DMS53 treated with DMSO at 0.1 percent for 48 hours (cell line): ENCODE results near the gene CDH11.

Source experiments
- DNase-seq: peaks from one replicate; lab custom pipeline; 2025; ENCODE audit not compliant: unreplicated experiment; lab: John Stamatoyannopoulos, UW

CDH11 gene

GRCh38 chr16:65070831-65071432, 50.9 kb downstream of the CDH11 start:
- no peak for DNase-seq

DNA sequence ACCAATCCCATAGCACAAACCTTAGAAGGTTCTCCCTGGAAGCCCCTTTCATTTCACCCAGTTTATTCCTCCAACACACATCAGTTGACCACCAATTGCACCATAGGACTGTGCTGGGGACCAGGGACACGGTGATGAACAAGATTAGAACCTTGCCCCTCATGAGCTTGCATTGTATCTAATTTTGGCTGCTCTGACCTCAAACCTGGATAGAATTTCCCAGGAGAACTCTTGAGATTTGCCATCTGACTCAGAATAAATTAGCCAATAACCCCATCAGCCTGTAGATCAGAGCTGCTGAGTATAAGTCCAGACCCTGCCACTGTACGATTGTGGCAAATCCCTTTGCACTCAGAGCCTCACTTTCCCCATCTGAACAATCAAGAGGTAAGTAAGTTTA, 52.1 kb downstream of the CDH11 start:
- no peak for DNase-seq

DNA sequence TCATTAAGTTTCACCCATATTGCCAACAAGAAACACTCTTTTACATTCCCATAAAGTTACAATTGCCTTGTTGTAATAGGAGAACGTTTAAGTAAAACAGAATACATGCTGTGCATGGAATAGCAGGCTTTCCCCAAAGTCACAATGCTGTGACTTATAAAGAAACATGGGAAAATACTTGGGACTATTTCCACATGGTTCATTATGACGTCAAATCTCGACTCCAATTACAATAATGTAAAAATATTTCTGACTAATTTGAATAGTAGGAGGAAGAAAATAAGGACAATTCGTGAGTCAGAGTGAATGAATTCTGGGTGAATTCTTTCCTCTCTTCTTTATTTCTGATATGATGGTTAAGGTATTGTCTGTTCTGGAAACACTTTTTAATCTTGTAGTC, 52.8 kb downstream of the CDH11 start:
- DNase-seq = no peak

DNA sequence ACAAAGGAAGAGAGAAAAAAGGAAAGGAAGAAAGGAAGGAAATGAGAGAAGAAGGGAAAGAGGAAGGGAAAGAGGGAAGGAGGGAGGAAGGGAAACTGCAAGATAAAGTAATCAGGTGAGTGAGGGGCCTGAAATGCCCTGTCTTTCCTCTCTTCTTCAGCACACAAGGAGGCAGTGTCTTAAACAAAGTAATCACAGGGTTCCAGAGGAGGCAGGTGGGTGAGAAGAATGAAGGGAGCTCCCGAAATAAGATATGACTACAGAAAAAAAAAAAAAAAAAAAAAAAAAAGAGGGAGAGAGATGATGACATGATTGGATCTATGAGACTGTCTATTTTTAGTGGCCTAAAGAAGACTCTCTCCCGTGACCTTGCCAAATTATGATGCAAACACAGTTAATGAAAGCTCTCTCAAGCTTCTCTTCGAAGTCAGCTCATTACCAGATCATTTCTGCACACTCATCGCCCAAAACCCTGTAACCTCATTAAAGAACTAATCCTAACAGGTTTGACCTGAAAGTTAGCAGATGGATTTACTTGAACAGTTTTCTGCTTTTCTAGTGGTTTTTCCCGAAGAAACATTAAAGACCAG, 53.6 kb downstream of the CDH11 start:
- DNase-seq = no peak

- DNase-seq = no peak
Observed at GRCh38 chr16:65066651-65067050, 55.2 kb downstream of the CDH11 start.

GRCh38 chr16:65065031-65065430, 56.8 kb downstream of the CDH11 start:
- DNase-seq = no peak

- no peak for DNase-seq
Observed at GRCh38 chr16:65064131-65064530, 57.7 kb downstream of the CDH11 start.

DNA sequence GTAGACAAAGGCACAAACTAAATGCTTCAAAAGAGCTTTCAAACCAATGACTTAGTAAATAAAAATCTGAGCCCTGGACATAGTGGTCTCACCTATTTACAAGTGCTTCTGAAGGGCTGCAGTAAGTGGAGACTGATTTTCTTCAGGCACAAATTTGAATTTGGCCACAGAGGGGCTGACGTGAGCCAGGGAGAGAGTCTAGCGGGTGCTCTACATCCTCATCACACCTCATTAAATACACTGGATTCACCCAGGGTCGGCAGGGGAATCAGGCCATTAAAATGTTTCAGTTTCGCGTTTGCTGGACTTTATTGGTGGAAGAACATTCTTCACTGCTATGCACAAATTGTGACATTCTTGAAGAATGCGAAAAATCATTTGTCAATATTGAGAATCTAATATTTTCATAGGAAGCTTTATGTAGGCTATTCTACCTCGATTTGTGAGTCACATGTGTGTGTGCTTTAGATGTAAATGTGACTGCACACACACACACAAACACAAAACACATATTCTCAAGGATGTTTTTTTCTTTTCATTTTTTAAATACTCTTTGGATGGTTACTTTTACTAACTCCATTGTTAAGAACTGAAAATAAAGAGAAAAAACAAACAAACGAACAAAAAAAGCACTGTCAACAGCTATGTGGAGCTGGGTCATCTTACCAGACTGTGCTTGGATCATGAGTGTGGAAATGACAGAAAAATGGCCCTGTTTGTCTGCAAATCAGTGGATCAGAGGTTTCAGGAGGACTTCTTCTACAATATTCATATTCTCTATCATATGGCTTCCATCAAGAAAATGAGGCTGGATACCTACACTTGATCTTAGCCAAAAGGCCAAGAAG, 58.9 kb downstream of the CDH11 start:
- DNase-seq = no peak

GRCh38 chr16:65061935-65062518, 59.8 kb downstream of the CDH11 start:
- no peak for DNase-seq

DNA sequence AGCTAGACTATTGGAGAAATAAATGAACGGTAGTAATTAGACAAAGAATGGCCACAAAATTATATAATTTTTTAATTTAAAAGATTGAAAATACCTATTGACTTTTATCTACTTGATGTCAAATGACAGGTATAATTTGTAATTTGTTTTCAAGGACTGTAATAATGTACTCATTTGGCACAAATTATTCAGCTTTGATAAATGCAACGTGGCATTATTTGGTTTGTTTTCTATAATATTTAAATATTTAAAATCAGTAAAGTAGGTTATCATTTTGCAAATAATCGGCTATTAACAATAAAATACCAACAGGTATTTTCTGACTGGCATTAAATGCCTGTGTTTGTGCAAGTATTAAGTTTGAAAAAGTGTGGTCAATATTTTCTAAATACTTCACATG, 60.6 kb downstream of the CDH11 start:
- DNase-seq = no peak

GRCh38 chr16:65059406-65059980, 62.4 kb downstream of the CDH11 start:
- no peak for DNase-seq

DNA sequence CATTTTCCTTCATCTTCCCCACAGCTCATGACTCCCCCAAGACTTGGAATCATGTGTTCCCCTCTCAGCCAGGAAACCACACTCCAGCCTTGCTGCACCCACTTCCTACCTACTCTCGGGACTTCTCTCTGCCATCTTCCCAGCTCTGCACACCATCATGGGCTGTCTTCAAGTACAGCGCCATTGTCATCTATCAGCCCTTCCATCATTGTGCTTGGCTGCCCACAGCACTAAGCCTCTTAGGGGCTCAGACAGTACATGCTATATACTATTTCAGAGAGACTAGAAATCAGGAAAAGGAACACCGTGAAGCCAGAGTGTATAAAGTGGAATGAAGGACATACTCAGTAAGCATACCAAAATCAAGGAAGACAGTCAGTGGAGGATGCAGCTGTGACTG, 64.7 kb downstream of the CDH11 start:
- no peak for DNase-seq

DNA sequence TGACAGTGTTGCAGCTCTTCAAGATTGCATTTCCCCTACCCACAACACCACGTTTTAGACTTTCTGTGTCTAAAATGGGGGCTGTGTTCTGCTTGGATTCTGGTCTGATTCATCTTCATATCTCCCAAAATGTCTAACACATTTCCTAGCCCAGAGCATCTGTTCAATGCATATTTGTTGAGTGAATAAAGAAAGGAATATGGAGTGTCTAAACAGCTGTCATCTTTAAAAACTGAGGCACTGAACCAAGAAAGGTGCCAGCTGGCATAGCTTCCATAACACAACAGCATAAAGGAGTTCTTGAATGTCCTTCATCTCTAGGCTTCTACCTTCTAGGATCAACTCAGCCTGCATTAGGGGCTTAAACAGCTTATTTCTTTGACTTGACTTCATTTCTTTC, 67.4 kb downstream of the CDH11 start:
- DNase-seq = no peak

DNA sequence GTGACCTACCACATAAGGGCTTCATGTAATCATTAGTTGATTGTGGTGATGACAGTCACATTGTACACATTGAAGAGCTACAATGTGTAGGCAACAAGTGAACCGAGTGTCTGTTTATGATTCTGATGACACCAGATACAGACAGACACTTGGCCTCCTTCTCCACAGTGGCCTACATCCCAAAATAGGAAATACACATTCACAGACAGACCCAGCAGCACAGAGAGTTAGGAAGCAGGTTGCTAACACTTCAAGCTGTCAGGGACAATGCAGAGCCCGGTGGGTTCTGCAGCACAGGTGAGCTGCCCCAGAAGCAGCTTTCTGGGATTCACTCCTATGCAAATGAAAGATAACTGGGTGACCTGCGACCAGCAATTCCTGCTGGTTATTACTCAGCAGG, 72.2 kb downstream of the CDH11 start:
- no peak for DNase-seq

- no peak for DNase-seq
Observed at GRCh38 chr16:65045961-65046360, 75.9 kb downstream of the CDH11 start.

GRCh38 chr16:65044873-65045272, 77.0 kb downstream of the CDH11 start:
- DNase-seq = no peak

DNA sequence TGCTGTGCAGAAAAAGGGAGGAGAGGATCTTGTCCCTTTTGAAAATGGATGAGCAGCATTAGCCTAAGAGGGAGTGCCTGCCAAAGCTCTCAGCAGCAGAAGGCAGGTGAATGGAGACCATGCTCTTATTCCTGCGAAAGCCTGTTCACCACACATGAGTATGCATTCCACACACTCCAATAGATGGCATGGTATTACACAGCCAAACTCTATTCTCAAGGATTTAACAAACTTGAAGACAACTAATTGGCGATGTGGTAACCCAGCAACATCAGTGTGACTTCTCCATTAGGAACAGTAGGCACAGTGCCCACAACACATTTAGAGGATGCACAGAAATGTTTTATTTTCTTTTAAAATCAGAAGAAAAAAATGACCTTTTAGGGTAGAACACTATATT, 77.8 kb downstream of the CDH11 start:
- no peak for DNase-seq

GRCh38 chr16:65042438-65043365, 79.2 kb downstream of the CDH11 start:
- no peak for DNase-seq

- DNase-seq = no peak
Observed at GRCh38 chr16:65041667-65042066, 80.2 kb downstream of the CDH11 start.

DNA sequence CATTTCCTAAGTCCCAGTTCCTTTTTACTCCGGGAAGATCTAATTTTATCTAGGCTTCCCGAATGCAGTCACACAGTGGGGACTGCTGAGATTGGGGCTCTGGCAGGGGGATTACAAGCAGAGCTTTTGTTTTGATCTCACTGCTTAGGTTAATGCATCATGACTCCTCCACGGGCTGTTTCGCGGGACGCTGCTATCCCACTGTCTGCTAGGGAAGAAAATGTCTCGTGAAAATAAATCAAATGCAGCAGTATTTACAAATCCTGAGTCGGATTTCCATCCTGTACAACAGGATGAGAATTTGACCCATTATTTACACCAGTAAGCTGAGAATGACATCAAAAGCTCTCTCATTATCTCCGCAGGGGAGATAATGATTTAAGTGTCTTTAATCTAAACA, 83.8 kb downstream of the CDH11 start:
- no peak for DNase-seq

- DNase-seq = no peak
Observed at GRCh38 chr16:65037556-65037955, 84.3 kb downstream of the CDH11 start.
